Hindlimb muscle (tissue), 1 donor: ENCODE results near the gene B9D1. TPM values are rescaled to one million over a fixed set of nuclear protein-coding genes. Genes with fewer than 3 reads are reported as not detected.

Experiments
- DNase-seq: peaks from one replicate; pipeline ENCODE4 v3.0.0-alpha.2; 2013
- polyA plus RNA-seq: library from polyadenylated mRNA; unstranded; fragments of 120-200 nt; gene quantifications from one replicate; pipeline ENCODE4 v1.2.1, GENCODE V29; 2013; ENCODE audit not compliant: insufficient read length

Gene B9D1
- polyA plus RNA-seq, 1 donor: 6.1 TPM

- DNase-seq: peak; percentile 75
These were observed 45.0 kb downstream of the B9D1 start for GRCh38 chr17:19317359-19318095.

GRCh38 chr17:19316761-19317358 is 45.7 kb downstream of the B9D1 start:
- DNase-seq: no peak

- DNase-seq: no peak
These were observed 47.4 kb downstream of the B9D1 start for GRCh38 chr17:19315104-19315503.

GRCh38 chr17:19313746-19314651 is 48.5 kb downstream of the B9D1 start:
- DNase-seq: no peak

- DNase-seq: no peak
These were observed 49.3 kb downstream of the B9D1 start for GRCh38 chr17:19313066-19313745.

- DNase-seq: no peak
These were observed 50.1 kb downstream of the B9D1 start for GRCh38 chr17:19312406-19312805.

- no peak for DNase-seq
These were observed 50.9 kb downstream of the B9D1 start for GRCh38 chr17:19311421-19312215.

- no peak for DNase-seq
These were observed 51.5 kb downstream of the B9D1 start for GRCh38 chr17:19311016-19311415.

GRCh38 chr17:19310151-19310550 is 52.4 kb downstream of the B9D1 start:
- no peak for DNase-seq

- DNase-seq: no peak
These were observed 52.8 kb downstream of the B9D1 start for GRCh38 chr17:19309701-19310100.

GRCh38 chr17:19308398-19308797 is 54.1 kb downstream of the B9D1 start:
- DNase-seq: no peak

- DNase-seq: no peak
These were observed 55.0 kb downstream of the B9D1 start for GRCh38 chr17:19307521-19307920.

GRCh38 chr17:19306160-19307111 is 56.1 kb downstream of the B9D1 start:
- DNase-seq: no peak

- no peak for DNase-seq
These were observed 56.8 kb downstream of the B9D1 start for GRCh38 chr17:19305761-19306159.

- DNase-seq: no peak
These were observed 57.3 kb downstream of the B9D1 start for GRCh38 chr17:19305256-19305655.

- DNase-seq: no peak
These were observed 57.8 kb downstream of the B9D1 start for GRCh38 chr17:19304751-19305150.

GRCh38 chr17:19304209-19304608 is 58.3 kb downstream of the B9D1 start:
- DNase-seq: no peak

- no peak for DNase-seq
These were observed 59.2 kb downstream of the B9D1 start for GRCh38 chr17:19303367-19303776.

- DNase-seq: peak; percentile 40
These were observed 59.7 kb downstream of the B9D1 start for GRCh38 chr17:19302791-19303331.

- DNase-seq: no peak
These were observed 60.5 kb downstream of the B9D1 start for GRCh38 chr17:19301973-19302372.
